ENCODE measurements around the gene RBM42. TPM values are rescaled to one million over a fixed set of nuclear protein-coding genes. Genes with fewer than 3 reads are reported as not detected.

The RBM42 gene
- total RNA-seq, 1 donor from 2014 or later, result 114 TPM

DNA sequence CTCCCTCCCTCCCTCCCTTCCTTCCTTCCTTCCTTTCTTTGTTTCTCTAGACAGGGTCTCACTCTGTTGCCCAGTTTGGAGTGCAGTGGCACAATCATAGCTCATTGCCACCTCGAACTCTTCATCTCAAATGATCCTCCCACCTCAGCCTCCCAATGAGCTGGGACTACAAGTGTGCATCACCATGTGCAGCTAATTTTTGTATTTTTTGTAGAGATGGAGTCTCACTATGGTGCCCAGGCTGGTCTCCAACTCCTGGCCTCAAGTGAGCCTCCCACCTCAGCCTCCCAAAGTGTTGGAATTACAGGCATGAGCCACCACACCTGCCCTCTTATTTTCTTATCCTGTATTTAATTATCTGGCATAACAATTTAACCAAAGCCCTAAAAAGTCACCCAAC is 41.9 kb downstream of the RBM42 start:
- no peaks in the 10 kb centered on the region for H3K9me3 Mint-ChIP-seq
- no peaks in the 10 kb centered on the region for H3K36me3 Mint-ChIP-seq (ENCODE audit: low read depth)
- peaks cover 10% of the 10 kb centered on the region for H3K4me1 Mint-ChIP-seq
- no peak overlapping the region for H3K4me3 Mint-ChIP-seq
- DNase-seq, result no peak
- intact Hi-C loops (cut with micrococcal nuclease), result no loop called here
- H3K27me3 Mint-ChIP-seq, result peaks cover 25% of the 10 kb centered on the region
- H3K27ac Mint-ChIP-seq, result no peak overlapping the region

DNA sequence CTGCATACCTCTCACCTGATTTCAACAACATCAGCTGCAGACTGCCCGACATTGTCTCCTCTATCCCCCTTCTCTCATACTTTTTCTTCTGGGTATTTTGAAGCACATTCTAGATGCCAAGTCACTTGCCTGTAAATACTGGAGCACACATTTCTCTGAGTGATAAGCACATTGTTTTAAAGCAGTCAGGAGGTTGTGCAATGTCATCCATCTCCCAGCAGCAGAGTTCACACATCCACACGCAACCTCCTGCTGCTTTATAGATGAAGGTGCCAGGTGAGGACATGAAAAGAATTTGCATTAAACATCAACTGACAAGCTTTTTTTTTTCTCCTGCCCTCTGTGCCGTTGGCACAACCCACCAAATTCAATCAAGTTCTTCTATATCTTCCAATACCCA is 43.0 kb downstream of the RBM42 start:
- Mint-ChIP-seq H3K27ac (no peak overlapping the region), H3K9me3 (no peaks in the 10 kb centered on the region), H3K27me3 (peaks cover 30% of the 10 kb centered on the region), H3K4me1 (peaks cover 10% of the 10 kb centered on the region), H3K36me3 (ENCODE audit: low read depth) (no peaks in the 10 kb centered on the region), H3K4me3 (peak overlapping the region; percentile 2)
- no peak for DNase-seq
- intact Hi-C loops (cut with micrococcal nuclease), result no loop called here

DNA sequence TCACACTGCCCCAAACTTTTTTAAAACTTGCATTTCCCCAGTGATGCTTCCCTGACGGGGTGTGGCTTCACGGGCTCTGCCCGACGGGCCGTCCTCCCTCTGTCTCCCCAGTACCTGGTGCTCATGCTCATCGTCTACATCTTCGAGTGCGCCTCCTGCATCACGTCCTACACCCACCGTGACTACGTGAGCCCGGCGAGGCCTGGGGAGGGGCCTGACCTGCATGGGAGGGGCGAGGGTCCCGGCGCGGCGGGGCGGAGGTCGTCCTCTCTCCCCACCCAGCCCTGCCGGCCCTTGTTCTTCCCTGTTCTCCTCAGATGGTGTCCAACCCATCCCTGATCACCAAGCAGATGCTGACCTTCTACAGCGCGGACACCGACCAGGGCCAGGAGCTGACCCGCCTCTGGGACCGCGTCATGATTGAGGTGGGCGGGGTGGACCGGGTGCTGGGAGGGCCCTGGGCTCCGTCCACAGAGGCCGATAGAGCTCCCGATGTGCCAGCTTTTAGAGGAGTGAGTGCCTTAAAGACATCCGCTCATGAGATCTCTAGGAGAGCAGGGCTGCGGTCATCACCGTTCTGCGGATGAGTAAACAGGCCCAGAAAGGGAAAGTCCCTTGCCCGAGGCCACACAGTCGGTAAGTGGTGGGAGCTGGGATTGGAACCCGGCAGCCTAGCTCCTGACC is 44.4 kb downstream of the RBM42 start:
- intact Hi-C loops (cut with micrococcal nuclease), result loop anchor here (1.0 kb wide), 1 partner anchor 44 kb away; no protein-coding TSS in a partner anchor
- H3K4me1 Mint-ChIP-seq, result peaks cover 10% of the 10 kb centered on the region
- peak overlapping the region; percentile 48 for H3K27ac Mint-ChIP-seq
- peaks cover 32% of the 10 kb centered on the region for H3K27me3 Mint-ChIP-seq
- H3K9me3 Mint-ChIP-seq, result no peaks in the 10 kb centered on the region
- H3K36me3 Mint-ChIP-seq (ENCODE audit: low read depth), result no peaks in the 10 kb centered on the region
- H3K4me3 Mint-ChIP-seq, result peak overlapping the region; percentile 83
- DNase-seq, result peak; percentile 85

DNA sequence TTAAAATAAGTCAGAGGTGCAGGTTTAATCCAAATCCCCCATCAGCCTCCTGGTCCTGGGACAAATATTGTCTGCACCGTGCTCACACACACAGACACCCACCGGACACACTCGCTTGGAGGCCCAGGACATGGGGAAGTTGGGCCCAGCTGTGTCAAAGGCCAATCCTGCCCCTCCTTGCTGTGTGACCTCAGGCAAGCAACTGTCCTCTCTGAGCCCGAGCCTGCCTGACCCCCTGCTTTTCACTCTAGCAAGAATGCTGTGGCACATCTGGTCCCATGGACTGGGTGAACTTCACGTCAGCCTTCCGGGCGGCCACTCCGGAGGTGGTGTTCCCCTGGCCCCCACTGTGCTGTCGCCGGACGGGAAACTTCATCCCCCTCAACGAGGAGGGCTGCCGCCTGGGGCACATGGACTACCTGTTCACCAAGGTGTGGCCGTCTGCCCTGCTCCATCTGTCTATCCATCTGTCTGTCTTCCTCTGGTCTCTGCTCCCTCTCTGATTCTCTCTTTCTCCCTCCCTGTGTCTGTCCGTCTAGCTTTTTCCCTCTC is 46.8 kb downstream of the RBM42 start:
- Mint-ChIP-seq H3K4me1 (peaks cover 10% of the 10 kb centered on the region), H3K36me3 (ENCODE audit: low read depth) (no peaks in the 10 kb centered on the region), H3K4me3 (no peak overlapping the region), H3K27me3 (peaks cover 24% of the 10 kb centered on the region), H3K9me3 (no peaks in the 10 kb centered on the region), H3K27ac (no peak overlapping the region)
- intact Hi-C loops (cut with micrococcal nuclease), result no loop called here
- DNase-seq, result no peak

Other genes with a start within 250 kb of the RBM42 start
- not detected in 2 replicates for gene FFAR2, start 180.8 kb upstream of the RBM42 start, total RNA-seq
- not detected in 2 replicates for gene KRTDAP, start 138.6 kb upstream of the RBM42 start, total RNA-seq
- not detected in 2 replicates for gene DMKN, start 115.4 kb upstream of the RBM42 start, total RNA-seq
- gene SBSN, start 100.7 kb upstream of the RBM42 start, total RNA-seq, result not detected in 2 replicates
- not detected in 2 replicates for gene GAPDHS, start 95.6 kb upstream of the RBM42 start, total RNA-seq
- gene TMEM147, start 83.4 kb upstream of the RBM42 start, total RNA-seq, result 132 and 134 TPM in 2 replicates
- gene ATP4A, start 65.4 kb upstream of the RBM42 start, total RNA-seq, result not detected in 2 replicates
- not detected in 2 replicates for gene PMIS2, start 42.9 kb upstream of the RBM42 start, total RNA-seq
- 45.8 TPM in 2 replicates for gene HAUS5, start 16.3 kb upstream of the RBM42 start, total RNA-seq
- gene ETV2, start 12.7 kb downstream of the RBM42 start, total RNA-seq, result 0.93 and 1.1 TPM in 2 replicates
- gene COX6B1, start 19.3 kb downstream of the RBM42 start, total RNA-seq, result 451 and 472 TPM in 2 replicates
- gene UPK1A, start 37.5 kb downstream of the RBM42 start, total RNA-seq, result 0.77 and 0.92 TPM in 2 replicates
- 140 and 142 TPM in 2 replicates for gene ZBTB32, start 75.5 kb downstream of the RBM42 start, total RNA-seq
- gene KMT2B, start 89.0 kb downstream of the RBM42 start, total RNA-seq, result 60.0 and 64.5 TPM in 2 replicates
- 62.4 and 75.2 TPM in 2 replicates for gene IGFLR1, start 113.4 kb downstream of the RBM42 start, total RNA-seq
- gene U2AF1L4, start 116.4 kb downstream of the RBM42 start, total RNA-seq, result 26.9 and 28.2 TPM in 2 replicates
- gene PSENEN, start 116.6 kb downstream of the RBM42 start, total RNA-seq, result 44.9 and 46.7 TPM in 2 replicates
- 7.7 and 11.1 TPM in 2 replicates for gene LIN37, start 119.5 kb downstream of the RBM42 start, total RNA-seq
- gene HSPB6, start 128.0 kb downstream of the RBM42 start, total RNA-seq, result 0.42 TPM in 1 of 2 replicates, not detected in the other
- 35.2 and 43.6 TPM in 2 replicates for gene PROSER3, start 129.1 kb downstream of the RBM42 start, total RNA-seq
- 24.6 and 26.4 TPM in 2 replicates for gene ARHGAP33, start 146.5 kb downstream of the RBM42 start, total RNA-seq
- not detected in 2 replicates for gene PRODH2, start 183.8 kb downstream of the RBM42 start, total RNA-seq
- gene NPHS1, start 223.5 kb downstream of the RBM42 start, total RNA-seq, result 0.28 TPM in 1 of 2 replicates, not detected in the other
- 1.8 and 2.1 TPM in 2 replicates for gene KIRREL2, start 227.9 kb downstream of the RBM42 start, total RNA-seq
- gene APLP1, start 239.5 kb downstream of the RBM42 start, total RNA-seq, result 2.0 and 2.4 TPM in 2 replicates

Data from activated CD4-positive, alpha-beta T cell treated with anti-CD3 and anti-CD28 coated beads, Interleukin-2, amount 10 ng/mL, durations not matched to agents 24 days and 14 days (primary cell).